Measurements from ENCODE around the gene ASMTL. TPM values are rescaled to one million over a fixed set of nuclear protein-coding genes. Genes with fewer than 3 reads are reported as not detected.
"Not testable (repeated sequence)": the region's sequence is repeated elsewhere in the genome, so short reads cannot be mapped to it uniquely, and the experiment has no call there.

The ASMTL gene
- total RNA-seq, 1 donor from 2014 or later: 18.8 TPM

DNA sequence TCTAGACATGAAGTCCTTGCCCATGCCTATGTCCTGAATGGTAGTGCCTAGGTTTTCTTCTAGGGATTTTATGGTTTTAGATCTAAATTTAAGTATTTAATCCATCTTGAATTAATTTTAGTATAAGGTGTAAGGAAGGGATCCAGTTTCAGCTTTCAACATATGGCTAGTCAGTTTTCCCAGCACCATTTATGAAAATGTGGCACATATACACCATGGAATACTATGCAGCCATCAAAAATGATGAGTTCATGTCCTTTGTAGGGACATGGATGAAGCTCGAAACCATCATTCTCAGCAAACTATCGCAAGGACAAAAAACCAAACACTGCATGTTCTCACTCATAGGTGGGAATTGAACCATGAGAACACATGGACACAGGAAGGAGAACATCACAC lies 29.8 kb upstream of the ASMTL start:
- not testable (repeated sequence) for DNase-seq

DNA sequence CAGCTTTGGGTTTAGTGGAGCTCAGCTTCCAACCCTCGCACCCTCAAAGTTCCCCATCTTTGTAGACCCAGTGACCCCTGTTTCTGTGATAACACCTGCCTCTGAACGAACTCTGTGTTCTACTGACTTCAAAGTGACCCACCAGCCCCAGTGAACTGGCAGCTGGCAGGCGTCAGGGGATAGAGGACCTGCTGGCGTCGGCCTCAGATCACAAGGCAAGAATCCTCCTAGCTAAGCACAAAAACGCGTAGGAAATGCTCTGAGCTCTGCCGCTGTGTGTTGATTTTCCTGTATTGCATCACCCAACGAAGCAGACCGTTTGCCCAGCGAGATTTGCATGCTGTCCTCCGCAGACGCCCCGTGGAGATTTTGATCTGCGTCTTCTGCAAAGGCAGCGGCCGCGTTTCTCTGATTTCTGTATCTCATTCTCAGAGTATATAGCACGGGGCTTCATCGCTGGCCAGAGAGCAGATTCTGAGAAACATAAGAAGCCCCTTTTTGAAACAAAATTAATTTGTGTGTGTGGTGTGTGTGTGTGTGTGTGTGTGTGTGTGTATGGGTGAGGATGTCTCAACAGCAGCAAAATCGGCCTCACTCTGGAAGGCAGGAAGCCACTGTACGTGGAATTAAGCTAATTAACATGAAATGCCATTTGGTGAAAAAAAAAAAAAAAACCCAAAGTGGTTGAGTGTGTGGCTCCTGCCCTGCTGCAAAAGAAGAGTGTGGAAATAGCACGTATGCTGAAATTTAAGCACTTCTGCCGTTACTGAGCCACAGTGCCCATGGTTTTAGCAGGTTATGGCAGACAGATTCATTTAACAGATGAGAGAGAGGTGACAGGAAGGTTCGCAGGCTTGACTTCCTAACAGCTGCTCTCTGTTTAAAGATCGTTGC lies 29.2 kb upstream of the ASMTL start:
- DNase-seq: peak; percentile 50

DNA sequence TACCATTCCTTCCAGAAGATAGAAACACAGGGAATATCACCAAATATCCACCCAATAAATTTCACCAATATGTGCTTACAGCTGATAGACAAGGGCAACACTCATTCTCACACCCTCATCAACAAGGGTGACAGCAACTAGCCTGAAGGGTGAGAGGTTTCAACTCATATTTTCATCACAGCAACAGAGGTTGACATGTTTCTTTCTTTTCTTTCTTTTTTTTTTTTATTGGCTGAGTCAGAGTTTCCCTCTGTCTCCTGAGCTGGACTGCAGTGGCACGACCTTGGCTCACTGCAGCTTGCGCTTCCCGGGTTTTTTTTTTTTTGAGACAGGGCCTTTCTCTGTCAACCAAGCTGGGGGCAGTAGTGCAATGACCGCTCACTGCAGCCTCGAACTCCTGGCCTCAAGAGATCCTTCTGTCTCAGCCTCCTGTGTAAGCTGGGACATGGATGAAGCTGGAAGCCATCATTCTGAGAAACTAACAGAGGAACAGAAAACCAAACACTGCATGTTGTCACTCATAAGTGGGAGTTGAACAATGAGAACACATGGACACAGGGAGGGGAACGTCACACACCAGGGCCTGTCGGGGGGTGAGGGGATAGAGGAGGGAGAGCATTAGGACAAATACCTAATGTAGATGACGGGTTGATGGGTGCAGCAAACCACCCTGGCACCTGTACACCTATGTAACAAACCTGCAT lies 27.5 kb upstream of the ASMTL start:
- DNase-seq: no peak

DNA sequence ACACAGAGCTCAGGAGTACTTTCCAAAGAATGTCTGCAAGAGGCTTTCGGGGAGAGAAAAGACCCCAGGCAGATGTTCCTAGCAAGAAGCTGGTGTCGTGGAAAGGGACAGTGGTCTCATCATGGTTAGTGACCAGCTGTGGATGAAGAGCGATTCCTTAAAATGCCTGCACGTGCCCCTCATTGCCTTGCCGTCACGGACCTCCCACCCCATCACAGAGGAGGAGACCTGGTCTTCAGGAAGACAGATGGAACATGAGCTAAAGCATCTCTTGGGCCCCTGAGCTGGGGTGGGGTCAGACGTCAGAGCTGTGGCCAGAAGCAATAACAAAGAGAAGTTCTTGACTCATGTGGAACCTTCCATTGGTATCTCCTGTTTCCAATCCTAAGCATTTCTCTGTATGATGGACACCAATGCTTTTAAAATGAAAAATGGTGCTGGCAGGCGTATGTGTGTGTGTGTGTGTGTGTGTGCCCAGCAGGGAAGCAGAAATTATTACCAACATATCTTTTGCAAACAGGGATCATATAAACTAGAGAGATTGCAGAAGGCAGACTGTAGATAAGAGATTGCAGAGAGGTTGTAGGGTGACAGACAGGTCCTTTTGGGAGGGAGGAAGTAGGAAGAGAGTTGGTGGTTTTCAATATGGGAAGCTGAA lies 25.2 kb upstream of the ASMTL start:
- no peak for DNase-seq

DNA sequence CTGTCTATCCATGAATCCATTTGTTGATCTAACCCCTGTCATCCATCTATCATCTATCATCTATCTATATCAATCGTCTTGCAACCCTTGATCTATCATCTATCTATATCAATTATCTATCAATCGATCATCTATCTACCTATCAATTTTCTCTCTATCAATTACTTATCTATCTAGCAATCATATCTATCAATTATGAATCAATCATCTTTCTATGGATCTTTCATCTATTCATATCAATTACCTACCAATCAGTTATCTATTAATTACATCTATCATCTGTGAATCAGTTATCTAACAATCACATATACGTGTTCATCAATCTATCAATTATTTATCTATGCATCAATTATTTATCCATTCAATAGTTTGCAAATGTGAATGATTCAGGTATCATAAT lies 24.5 kb upstream of the ASMTL start:
- no peak for DNase-seq

DNA sequence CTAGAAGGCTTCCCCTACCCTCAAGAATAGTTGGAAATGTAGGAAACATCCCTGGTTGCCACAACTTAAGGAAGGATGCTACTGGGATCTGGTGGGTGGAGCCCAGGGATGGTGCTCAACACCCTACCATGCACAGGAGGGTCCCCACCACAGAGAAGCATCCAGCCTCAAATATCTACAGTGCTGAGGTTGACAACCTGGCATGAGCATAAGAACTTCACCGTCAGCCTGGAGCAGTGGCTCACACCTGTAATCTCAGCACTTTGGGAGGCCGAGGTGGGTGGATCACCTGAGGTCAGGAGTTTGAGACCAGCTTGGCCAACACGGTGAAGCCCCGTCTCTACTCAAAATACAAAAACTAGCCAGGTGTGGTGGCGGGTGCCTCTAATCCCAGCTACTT lies 24.0 kb upstream of the ASMTL start:
- DNase-seq: no peak

DNA sequence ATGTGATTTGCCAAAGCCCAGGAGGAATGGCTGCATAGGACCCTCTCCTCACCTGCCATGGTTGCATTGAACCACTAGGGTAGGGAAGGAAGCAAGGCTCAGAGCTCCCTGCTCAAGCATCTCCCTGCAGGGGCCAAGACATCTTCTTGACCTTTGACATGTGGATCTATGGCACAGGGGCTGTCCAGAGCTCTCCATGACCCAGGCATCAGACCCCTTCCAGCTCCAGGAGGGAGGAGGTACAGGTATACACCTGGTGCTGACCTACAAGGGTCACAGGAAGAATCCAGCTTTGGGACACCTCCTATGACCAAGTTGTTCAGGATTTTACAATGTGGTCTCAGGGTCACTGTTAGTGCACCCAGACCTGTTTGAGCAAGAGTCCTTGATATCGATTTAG lies 23.2 kb upstream of the ASMTL start:
- no peak for DNase-seq

DNA sequence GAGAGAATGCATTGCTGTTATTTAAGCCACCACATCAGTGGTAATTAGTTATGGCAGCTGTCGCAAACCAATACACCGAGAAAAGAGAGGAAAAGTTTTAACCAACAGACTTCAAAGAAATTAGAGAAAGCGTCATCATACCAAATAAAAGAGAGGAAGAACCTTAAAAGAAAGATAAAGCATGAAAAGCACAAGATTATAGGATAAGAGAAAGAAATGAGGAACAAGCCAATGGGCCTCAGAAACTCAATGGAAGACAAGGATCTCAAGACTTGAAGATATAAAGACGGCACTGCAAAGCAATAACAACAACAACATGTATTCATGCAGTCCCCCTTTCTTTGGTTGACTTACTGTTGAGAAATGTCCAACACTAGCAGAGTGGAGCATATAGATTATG lies 22.8 kb upstream of the ASMTL start:
- no peak for DNase-seq

DNA sequence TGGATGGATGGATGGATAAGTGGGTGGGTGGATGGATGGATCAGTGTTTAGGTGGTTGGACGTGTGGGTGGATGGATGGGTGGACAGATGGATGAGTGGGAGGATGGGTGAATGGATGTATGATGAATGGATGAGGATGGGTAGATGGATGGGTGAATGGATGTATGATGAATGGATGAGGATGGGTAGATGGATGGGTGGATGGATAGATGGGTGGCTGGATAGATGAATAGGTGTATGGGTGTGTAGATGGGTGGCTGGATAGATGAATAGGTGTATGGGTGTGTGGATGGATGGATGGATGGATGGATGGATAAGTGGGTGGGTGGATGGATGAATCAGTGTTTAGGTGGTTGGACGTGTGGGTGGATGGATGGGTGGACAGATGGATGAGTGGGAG lies 21.9 kb upstream of the ASMTL start:
- DNase-seq: not testable (repeated sequence)

DNA sequence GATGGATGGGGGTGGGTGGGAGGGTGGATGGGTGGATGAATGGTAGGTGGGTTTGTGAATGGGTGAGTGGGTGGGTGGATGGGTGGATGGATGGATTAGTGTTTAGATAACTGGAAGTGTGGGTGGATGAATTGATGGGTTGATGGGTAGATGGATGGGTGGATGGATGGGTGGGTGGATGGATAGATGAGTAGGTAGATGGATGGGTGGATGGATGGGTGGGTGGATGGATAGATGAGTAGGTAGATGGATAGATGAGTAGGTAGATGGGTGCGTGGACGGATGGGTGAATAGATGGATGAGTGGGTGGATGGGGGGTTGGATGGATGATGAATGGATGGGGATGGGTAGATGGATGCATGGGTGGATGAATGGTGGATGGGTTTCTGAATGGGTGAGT lies 20.3 kb upstream of the ASMTL start:
- DNase-seq: no peak

DNA sequence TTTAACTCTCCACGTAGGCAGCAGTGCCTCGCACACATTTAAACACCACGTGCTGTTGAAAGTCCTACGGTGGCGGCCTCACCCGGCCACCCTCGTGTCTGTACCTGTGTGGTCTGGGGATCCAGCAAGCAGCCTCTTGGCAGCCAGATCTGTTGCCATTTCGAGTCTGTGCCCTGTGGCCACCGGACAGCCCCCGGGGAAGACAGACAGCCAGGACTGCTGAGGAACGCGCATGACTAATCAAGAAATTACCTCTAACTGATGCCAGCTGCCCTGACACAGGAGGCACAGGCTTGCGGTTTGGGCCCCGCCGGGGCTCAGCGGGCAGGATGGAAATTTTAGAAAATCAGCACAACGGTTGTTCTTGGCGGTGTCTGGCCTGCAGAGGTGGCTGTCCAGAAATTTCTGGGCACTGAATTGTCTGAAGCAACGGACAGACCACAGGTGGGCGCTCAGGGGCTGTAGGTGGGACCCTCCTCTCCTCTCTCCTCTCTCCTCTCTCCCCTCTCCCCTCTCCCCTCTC lies 15.6 kb upstream of the ASMTL start:
- DNase-seq: no peak

DNA sequence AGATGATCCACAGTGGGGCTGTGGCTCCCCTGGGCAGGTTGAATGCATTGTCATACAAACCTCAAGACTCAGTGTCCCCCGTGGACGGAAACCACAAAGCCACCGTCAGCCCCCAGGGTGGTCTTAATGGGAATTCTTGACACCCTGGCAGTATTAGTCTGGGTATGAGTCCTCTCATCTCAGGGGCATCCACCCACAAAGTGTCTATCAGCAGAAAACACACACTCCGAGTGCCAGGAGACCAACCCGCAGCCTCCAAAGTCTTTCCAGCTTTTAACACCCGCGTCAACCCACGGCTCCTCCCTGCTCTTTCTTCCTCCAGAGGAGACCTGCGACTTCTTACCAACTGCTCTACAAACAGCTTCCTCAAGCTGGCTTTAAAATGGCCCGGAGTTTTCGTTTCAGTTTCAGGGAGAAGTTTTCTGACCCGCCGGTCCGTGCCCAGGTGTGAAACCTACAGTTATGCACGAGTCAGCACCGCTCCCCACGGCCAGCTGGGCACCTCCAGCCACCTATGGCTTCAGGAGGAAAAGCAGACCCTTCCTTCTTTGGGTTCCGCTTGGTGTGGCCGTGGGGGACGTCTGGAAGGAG lies 14.4 kb upstream of the ASMTL start:
- DNase-seq: no peak

DNA sequence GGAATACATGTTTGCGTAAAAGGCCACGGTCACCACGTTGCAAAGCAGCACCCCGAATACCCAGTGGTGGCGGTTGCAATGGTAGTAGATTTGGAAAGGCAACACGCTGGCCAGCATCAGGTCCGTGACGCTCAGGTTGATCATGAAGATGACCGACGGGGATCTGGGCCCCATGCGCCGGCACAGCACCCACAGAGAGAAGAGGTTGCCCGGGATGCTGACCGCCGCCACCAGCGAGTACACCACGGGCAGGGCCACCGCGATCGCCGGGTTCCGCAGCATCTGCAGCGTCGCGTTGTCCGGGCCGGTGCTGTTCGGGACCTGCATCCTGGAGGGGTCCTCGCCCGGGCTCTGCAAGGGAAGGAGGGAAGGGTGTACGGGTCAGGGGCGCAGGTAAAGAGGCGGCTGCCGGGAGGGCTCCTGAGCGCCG lies 13.5 kb upstream of the ASMTL start:
- DNase-seq: no peak

DNA sequence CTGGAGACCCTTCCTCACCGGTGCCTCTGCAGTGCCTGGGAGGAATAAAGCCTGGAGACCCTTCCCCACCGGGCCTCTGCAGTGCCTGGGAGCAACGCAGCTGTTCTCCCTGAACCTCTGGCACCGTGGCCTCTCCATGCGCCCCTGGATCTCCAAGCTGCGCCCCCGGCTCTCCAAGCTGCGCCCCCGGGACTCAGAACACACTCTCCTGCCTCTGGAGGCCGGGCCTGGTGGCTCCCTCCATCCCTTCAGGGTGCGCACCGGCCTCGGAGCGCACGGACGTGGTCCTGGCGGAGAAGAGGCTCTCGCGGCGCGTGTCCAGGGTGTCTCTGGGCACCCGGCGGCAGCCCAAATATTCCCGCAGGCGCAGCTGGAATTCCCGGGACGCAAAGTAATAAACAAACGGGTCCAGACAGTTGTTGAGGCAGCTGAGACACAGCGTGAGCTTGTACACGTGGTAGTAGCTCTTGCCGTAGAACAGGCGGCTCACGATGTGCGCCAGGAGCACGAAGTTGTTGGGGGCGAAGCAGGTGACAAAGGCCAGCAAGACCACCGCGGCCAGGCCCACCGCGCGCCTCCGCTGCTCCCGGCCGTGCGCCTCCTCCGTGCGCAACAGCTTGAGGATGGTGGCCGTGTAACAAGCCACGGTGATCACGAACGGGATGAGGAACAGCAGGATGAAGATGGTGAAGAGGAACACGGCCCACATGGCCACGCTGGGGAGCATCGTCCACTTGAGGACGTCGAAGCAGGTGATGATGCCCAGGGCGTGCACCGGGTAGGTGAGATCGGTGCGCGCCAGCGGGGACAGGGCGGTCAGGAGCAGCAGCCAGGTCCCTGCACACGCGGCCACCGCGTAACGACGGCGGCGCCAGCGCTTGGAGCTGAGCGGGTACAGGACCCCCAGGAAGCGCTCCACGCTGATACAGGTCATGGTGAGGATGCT lies 12.8 kb upstream of the ASMTL start:
- no peak for DNase-seq

DNA sequence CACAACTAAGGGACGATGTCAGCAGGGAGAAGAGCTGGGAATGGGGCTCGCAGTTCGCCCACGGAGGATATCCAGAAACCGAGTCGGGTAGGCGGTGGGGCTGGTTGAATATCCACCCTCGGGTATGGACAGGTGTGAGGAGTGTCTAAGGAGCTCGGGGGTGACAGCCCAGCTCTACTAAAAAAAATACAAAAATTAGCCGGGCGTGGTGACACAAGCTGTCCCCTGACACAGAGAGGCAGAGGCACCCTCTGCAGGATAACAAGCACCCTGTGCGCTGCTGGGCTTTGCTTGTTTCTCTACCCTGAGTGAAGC lies 12.2 kb upstream of the ASMTL start:
- no peak for DNase-seq

DNA sequence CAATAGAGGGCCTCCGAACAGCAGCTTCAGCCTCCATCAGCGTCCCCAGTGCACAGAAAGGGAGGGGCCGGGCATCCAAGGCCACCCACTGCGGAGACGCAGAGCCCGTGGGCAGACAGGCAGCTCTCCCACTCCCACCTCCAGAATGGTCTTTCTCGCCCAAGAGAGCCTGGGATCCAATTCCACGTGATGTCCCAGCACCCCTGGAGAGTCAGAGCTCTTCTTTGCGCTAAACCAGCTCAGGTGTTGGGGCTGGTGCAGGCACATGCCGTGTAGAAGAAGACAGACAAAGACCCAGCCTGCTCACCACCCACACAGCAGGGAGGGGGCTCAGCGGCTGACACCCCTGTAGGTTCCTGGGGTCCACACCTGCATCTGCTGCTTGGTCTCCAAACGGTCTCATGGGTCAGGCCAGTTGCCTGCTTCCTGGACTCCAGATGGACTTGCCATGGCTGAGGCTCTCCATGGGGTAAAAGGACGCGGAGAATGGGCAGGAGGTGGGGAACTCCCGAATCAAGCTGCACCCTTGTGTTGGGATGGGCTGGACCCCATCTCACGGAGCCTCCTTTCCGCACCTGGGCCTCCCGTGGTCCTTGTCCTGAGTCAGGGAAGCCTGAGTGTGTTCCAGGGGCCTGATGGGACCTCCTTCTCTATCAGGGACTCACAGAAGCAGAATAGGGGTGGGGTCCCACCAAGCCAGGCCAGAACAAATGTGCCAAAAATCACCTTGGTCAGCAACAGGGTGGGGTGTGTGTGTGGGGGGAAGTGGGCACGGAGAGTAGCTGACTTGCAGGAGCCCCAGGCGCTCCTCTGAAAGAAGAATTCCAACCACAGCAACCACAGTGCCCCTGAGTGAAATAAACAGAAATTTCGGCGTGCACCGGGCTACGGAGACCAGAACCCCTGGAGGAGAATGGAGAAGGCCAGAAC lies 11.6 kb upstream of the ASMTL start:
- no peak for DNase-seq

DNA sequence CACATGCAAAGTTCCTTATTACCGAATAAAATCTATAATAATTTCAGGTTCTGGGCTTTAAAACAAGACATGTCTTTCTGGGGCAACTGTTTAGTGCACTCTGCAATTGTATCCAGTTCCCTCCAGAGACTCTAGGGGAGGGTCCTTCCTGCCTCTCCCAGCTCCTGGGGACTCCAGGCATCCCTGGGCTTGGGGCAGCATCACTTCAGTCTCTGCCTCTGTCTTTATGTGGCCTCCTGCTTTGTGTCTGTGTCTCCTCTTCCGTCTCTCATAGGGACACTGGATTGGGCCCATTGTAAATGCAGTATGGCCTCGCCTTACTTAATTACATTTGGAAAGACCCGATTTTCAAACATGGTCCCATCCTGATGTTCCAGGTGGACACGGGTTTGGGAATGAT lies 10.9 kb upstream of the ASMTL start:
- no peak for DNase-seq

DNA sequence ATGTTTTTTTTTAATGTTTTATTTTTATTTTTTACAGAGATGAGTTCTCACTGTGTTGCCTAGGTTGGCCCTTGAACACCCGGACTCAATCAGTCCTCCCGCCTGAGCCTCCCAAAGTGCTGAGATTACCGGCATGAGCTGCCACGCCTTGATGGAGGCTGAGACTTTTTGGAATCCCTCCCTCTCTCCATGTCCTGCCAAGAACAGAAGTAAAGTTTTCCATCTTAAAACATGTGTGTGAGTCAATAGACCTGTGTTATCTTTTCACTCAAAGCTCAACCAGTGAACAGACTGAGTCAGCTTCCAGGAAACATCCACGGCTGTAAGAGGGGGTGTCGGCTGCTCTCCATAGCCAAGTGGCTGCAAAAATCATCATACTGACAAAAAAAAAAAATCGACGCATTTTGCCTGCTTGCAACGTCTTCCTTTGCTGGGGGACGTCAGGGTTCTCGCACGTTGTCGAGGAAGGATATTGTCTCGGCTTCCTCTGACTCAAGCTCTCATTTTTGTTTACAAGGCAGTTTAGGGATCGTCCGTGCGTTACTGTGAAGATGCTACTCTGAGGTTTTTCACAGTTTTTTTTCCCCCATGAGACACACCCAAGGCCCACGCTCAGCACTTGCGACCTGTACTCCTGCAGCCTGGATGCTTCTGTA lies 10.0 kb upstream of the ASMTL start:
- DNase-seq: no peak

DNA sequence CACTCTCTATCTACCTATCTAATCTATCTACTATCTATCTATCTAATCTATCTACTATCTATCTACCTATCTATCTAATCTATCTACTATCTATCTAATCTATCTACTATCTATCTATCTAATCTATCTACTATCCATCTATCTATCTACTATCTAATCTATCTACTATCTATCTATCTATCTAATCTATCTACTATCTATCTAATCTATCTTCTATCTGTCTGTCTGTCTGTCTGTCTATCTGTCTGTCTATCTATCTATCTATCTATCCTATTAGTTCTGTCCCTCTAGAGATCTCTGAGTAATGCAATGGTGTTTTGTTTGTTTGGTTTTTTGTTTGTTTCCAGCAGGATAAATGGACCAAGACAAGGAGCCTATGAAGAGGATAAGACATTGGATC lies 9.4 kb upstream of the ASMTL start:
- no peak for DNase-seq

DNA sequence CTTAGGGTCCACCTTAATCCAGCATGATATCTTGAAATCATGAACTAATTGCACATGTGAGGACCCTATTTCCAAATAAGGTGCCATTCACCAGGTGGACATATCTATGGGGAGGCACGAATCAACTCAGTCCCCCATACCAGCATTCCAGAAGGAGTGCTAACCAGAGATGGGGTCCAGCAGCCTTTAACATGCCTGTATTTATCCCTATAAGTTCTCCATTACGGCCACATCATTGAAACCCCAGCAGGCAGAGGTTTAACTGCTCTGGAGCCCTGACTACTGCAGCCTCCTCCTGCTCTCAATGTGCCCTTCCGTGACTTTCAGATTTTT lies 3.2 kb upstream of the ASMTL start:
- no peak for DNase-seq
